NK-92 (cell line): ENCODE measurements around the gene NUP50.
"Not testable (repeated sequence)": the region's sequence is repeated elsewhere in the genome, so short reads cannot be mapped to it uniquely, and the experiment has no call there.

Experiments used
- DNase-seq: peaks from one replicate; lab custom pipeline; 2025; ENCODE audit not compliant: unreplicated experiment; lab: John Stamatoyannopoulos, UW

The NUP50 gene

GRCh38 chr22:45159652-45160462 lies 3.9 kb upstream of the NUP50 start:
- DNase-seq: no peak

GRCh38 chr22:45162531-45162930 lies 1.2 kb upstream of the NUP50 start:
- DNase-seq: no peak

GRCh38 chr22:45163099-45163450 lies 650 bp upstream of the NUP50 start:
- DNase-seq: no peak

- DNase-seq: no peak
Observed at GRCh38 chr22:45164270-45165088, 754 bp downstream of the NUP50 start.

- DNase-seq: no peak
Observed at GRCh38 chr22:45166932-45167331, 3.2 kb downstream of the NUP50 start.

- DNase-seq: no peak
Observed at GRCh38 chr22:45169591-45170466, 6.1 kb downstream of the NUP50 start.

- no peak for DNase-seq
Observed at GRCh38 chr22:45171830-45172229, 8.1 kb downstream of the NUP50 start.

GRCh38 chr22:45172881-45173585 lies 9.3 kb downstream of the NUP50 start:
- no peak for DNase-seq

GRCh38 chr22:45179276-45180049 lies 15.7 kb downstream of the NUP50 start:
- no peak for DNase-seq

- DNase-seq: no peak
Observed at GRCh38 chr22:45180146-45180679, 16.5 kb downstream of the NUP50 start.

GRCh38 chr22:45181240-45181639 lies 17.5 kb downstream of the NUP50 start:
- DNase-seq: no peak

- DNase-seq: no peak
Observed at GRCh38 chr22:45181766-45182165, 18.0 kb downstream of the NUP50 start.

- no peak for DNase-seq
Observed at GRCh38 chr22:45183974-45184373, 20.2 kb downstream of the NUP50 start.

- DNase-seq: no peak
Observed at GRCh38 chr22:45185718-45186514, 22.2 kb downstream of the NUP50 start.

- no peak for DNase-seq
Observed at GRCh38 chr22:45187891-45188290, 24.2 kb downstream of the NUP50 start.

- DNase-seq: no peak
Observed at GRCh38 chr22:45188779-45189178, 25.1 kb downstream of the NUP50 start.

- DNase-seq: no peak
Observed at GRCh38 chr22:45190202-45190872, 26.6 kb downstream of the NUP50 start.

GRCh38 chr22:45191746-45192145 lies 28.0 kb downstream of the NUP50 start:
- not testable (repeated sequence) for DNase-seq
